H1 (cell line): Measurements from ENCODE around the gene STAT3. TPM values are rescaled to one million over a fixed set of nuclear protein-coding genes. Genes with fewer than 3 reads are reported as not detected.

Experiments used
- CTCF ChIA-PET: fragments of 300-600 bp; sonication (Branson Sonifier 250); formaldehyde crosslinking; loops from one replicate; lab custom pipeline; 2021; ENCODE audit not compliant: partially characterized antibody; lab: Charles Lee
- POLR2A ChIA-PET: fragments of 300-600 bp; sonication (Branson Sonifier 250); formaldehyde crosslinking; loops from one replicate; lab custom pipeline; 2021; ENCODE audit warnings: inconsistent platforms; ENCODE audit not compliant: partially characterized antibody; lab: Charles Lee
- DNase-seq, 2 experiments: peaks; one replicate each; pipeline versions ENCODE4 v3.0.0 to v3.0.0-alpha.2; 2010 to 2022; ENCODE audit warnings: low spot score in 2 of 2, low read depth in 1 of 2, mixed read lengths in 1 of 2
- FAIRE-seq: peaks from 2 replicates; lab custom pipeline; 2011; peaks lifted over from hg19 to GRCh38; lab: Jason Lieb, UNC
- H2AFZ ChIP-seq: 2 replicates; pipeline ENCODE4 v1.8.1; 2012; ENCODE audit warnings: low read length, inconsistent platforms
- H2AK5ac ChIP-seq: 2 replicates; pipeline ENCODE4 v1.6.1; 2013; ENCODE audit warnings: low read depth, low read length
- H2BK120ac ChIP-seq: replicated peaks from 2 replicates; pipeline ENCODE3; 2013; ENCODE audit warnings: low read depth, low read length, inconsistent platforms
- H2BK12ac ChIP-seq: 2 replicates; pipeline ENCODE4 v1.6.1; 2013; ENCODE audit warnings: low read depth, low read length
- H2BK15ac ChIP-seq: 2 replicates; pipeline ENCODE4 v1.6.1; 2013; ENCODE audit warnings: low read length
- H2BK20ac ChIP-seq: 2 replicates; pipeline ENCODE4 v1.6.1; 2013; ENCODE audit warnings: low read length
- H2BK5ac ChIP-seq: 2 replicates; pipeline ENCODE4 v1.6.1; 2013; ENCODE audit warnings: low read depth, low read length
- H3K14ac ChIP-seq: 2 replicates; pipeline ENCODE4 v1.6.1; 2013; ENCODE audit warnings: inconsistent platforms; ENCODE audit not compliant: insufficient read length
- H3K18ac ChIP-seq: 2 replicates; pipeline ENCODE4 v1.6.1; 2013; ENCODE audit warnings: low read length; ENCODE audit errors: extremely low read depth
- H3K23ac ChIP-seq: 2 replicates; pipeline ENCODE4 v1.6.1; 2013; ENCODE audit warnings: inconsistent platforms; ENCODE audit not compliant: insufficient read length
- H3K23me2 ChIP-seq: 2 replicates; pipeline ENCODE4 v1.6.1; 2013; ENCODE audit warnings: low read depth, low read length
- H3K27ac ChIP-seq: 2 replicates; pipeline ENCODE4 v1.6.1; 2011; ENCODE audit warnings: low read depth, low read length, inconsistent platforms
- H3K27me3 ChIP-seq, 4 experiments: replicated peaks in 1 of 4; 1 replicate in 1 of 4; 2 replicates in 3 of 4; pipeline versions ENCODE4 v1.6.1 to v1.8.1; 2011 to 2013; ENCODE audit warnings: low read length in 3 of 4, mild to moderate bottlenecking in 3 of 4, inconsistent platforms in 2 of 4, mixed read lengths in 2 of 4, moderate library complexity in 1 of 4; ENCODE audit not compliant: control insufficient read depth in 3 of 4, insufficient read depth in 3 of 4; ENCODE audit errors: extremely low read depth in 1 of 4
- H3K36me3 ChIP-seq, 4 experiments: 2 replicates each; pipeline versions ENCODE4 v1.6.1 to v1.8.1; 2011 to 2013; ENCODE audit warnings: mild to moderate bottlenecking in 4 of 4, low read length in 3 of 4, moderate library complexity in 2 of 4, control low read depth in 1 of 4, inconsistent platforms in 1 of 4; ENCODE audit not compliant: insufficient read depth in 4 of 4, control insufficient read depth in 2 of 4
- H3K4ac ChIP-seq: replicated peaks from 2 replicates; pipeline ENCODE3; 2013; ENCODE audit warnings: low read length, low read depth, mixed read lengths, inconsistent platforms; ENCODE audit not compliant: insufficient read length
- H3K4me1 ChIP-seq, 4 experiments: replicated peaks in 1 of 4; 1 replicate in 1 of 4; 2 replicates in 3 of 4; pipeline versions ENCODE4 v1.6.1 to v1.8.1; 2011 to 2013; ENCODE audit warnings: low read length in 3 of 4, inconsistent platforms in 2 of 4, mixed read lengths in 1 of 4; ENCODE audit not compliant: insufficient read depth in 4 of 4, control insufficient read depth in 3 of 4
- H3K4me2 ChIP-seq, 2 experiments: 2 replicates each; pipeline versions ENCODE4 v1.6.1 to v1.8.1; 2011 to 2013; ENCODE audit warnings: low read depth in 2 of 2, low read length in 2 of 2, control low read depth in 1 of 2, inconsistent platforms in 1 of 2, mild to moderate bottlenecking in 1 of 2; ENCODE audit not compliant: insufficient read depth in 1 of 2
- H3K4me3 ChIP-seq, 4 experiments: fragments of 200-600, 300-600 bp in 1 of 4; sonication (generic), shearing (Covaris generic), sonication (Bioruptor Twin) in 1 of 4; 2 replicates each; pipeline versions ENCODE4 v1.5.1 to v1.8.1; 2011 to 2016; ENCODE audit warnings: low read length in 4 of 4, low read depth in 3 of 4, control low read depth in 2 of 4, inconsistent platforms in 2 of 4, mild to moderate bottlenecking in 2 of 4, mixed read lengths in 1 of 4, moderate library complexity in 1 of 4; ENCODE audit not compliant: insufficient read depth in 2 of 4; ENCODE audit errors: extremely low read depth in 1 of 4
- H3K56ac ChIP-seq: replicated peaks from 2 replicates; pipeline ENCODE3; 2013; ENCODE audit warnings: low read depth, mild to moderate bottlenecking, mixed read lengths, low read length, inconsistent platforms; ENCODE audit not compliant: insufficient read length
- H3K79me1 ChIP-seq: 2 replicates; pipeline ENCODE4 v1.6.1; 2013; ENCODE audit warnings: low read depth, low read length, control low read depth
- H3K79me2 ChIP-seq, 2 experiments: 2 replicates each; pipeline versions ENCODE4 v1.6.1 to v1.8.1; 2012 to 2013; ENCODE audit warnings: low read length in 2 of 2, mild to moderate bottlenecking in 2 of 2, inconsistent platforms in 1 of 2; ENCODE audit not compliant: insufficient read depth in 2 of 2, control insufficient read depth in 1 of 2
- H3K9ac ChIP-seq, 4 experiments: replicated peaks in 1 of 4; 1 replicate in 1 of 4; 2 replicates in 3 of 4; pipeline versions ENCODE4 v1.6.1 to v1.8.1; 2011 to 2013; ENCODE audit warnings: low read depth in 3 of 4, low read length in 3 of 4, control low read depth in 2 of 4, mild to moderate bottlenecking in 2 of 4, moderate library complexity in 2 of 4, inconsistent platforms in 1 of 4; ENCODE audit errors: extremely low read depth in 1 of 4
- H3K9me3 ChIP-seq, 2 experiments: 2 replicates each; pipeline versions ENCODE4 v1.6.1 to v1.8.1; 2012 to 2013; ENCODE audit warnings: mild to moderate bottlenecking in 2 of 2, moderate library complexity in 2 of 2, control low read depth in 1 of 2, inconsistent platforms in 1 of 2, low read depth in 1 of 2, low read length in 1 of 2, mixed read lengths in 1 of 2; ENCODE audit not compliant: insufficient read depth in 2 of 2
- H4K20me1 ChIP-seq, 2 experiments: replicated peaks in 1 of 2; 2 replicates each; pipeline versions ENCODE3 to v1.8.1; 2011 to 2013; ENCODE audit warnings: inconsistent platforms in 2 of 2, low read length in 2 of 2, mild to moderate bottlenecking in 1 of 2; ENCODE audit not compliant: insufficient read depth in 2 of 2, control insufficient read depth in 1 of 2
- H4K5ac ChIP-seq: 2 replicates; pipeline ENCODE4 v1.6.1; 2013; ENCODE audit warnings: low read length, low read depth, mixed read lengths, inconsistent platforms; ENCODE audit not compliant: insufficient read length
- H4K8ac ChIP-seq: 2 replicates; pipeline ENCODE4 v1.8.0; 2013; ENCODE audit warnings: mild to moderate bottlenecking, moderate library complexity, low read length, inconsistent platforms; ENCODE audit not compliant: insufficient read depth; ENCODE audit errors: extremely low read depth
- H4K91ac ChIP-seq: replicated peaks from 2 replicates; pipeline ENCODE3; 2013; ENCODE audit warnings: low read length, mixed read lengths, inconsistent platforms; ENCODE audit not compliant: insufficient read length
- BRCA1 ChIP-seq: IDR thresholded peaks from 2 replicates; pipeline ENCODE4 v1.6.1; 2012; ENCODE audit warnings: low read depth, low read length, improper control_type of control experiment
- CTBP2 ChIP-seq: IDR thresholded peaks from 2 replicates; pipeline ENCODE4 v1.7.0; 2011; ENCODE audit warnings: borderline replicate concordance, mild to moderate bottlenecking, moderate library complexity, mixed read lengths, low read length; ENCODE audit not compliant: insufficient read depth, insufficient read length
- FOSL1 ChIP-seq: IDR thresholded peaks from 2 replicates; pipeline ENCODE4 v1.6.1; 2011; ENCODE audit warnings: mild to moderate bottlenecking, low read depth, low read length, moderate library complexity; ENCODE audit not compliant: insufficient read depth
- GABPA ChIP-seq: IDR thresholded peaks from 2 replicates; pipeline ENCODE4 v1.6.1; 2011; ENCODE audit warnings: mild to moderate bottlenecking, low read length, moderate library complexity, borderline replicate concordance; ENCODE audit not compliant: insufficient read depth
- JUN ChIP-seq: IDR thresholded peaks from 2 replicates; pipeline ENCODE4 v1.6.1; 2011; ENCODE audit warnings: low read depth, mild to moderate bottlenecking, improper control_type of control experiment, low read length
- JUND ChIP-seq: IDR thresholded peaks from 2 replicates; pipeline ENCODE4 v1.6.1; 2011; ENCODE audit warnings: mild to moderate bottlenecking, improper control_type of control experiment, low read length
- MAX ChIP-seq: IDR thresholded peaks from 2 replicates; pipeline ENCODE4 v1.6.1; 2012; ENCODE audit warnings: inconsistent platforms
- RXRA ChIP-seq: IDR thresholded peaks from 2 replicates; pipeline ENCODE4 v1.6.1; 2011; ENCODE audit warnings: low read depth, mild to moderate bottlenecking, low read length, moderate library complexity; ENCODE audit not compliant: insufficient read depth
- SIRT6 ChIP-seq: IDR thresholded peaks from one replicate; pipeline ENCODE4 v1.7.1; 2012; ENCODE audit warnings: low read length, inconsistent platforms
- SP1 ChIP-seq: IDR thresholded peaks from 2 replicates; pipeline ENCODE4 v1.6.1; 2011; ENCODE audit warnings: low read depth, low read length
- SRF ChIP-seq: IDR thresholded peaks from 2 replicates; pipeline ENCODE4 v1.6.1; 2011; ENCODE audit warnings: mild to moderate bottlenecking, low read depth, low read length, moderate library complexity
- TAF7 ChIP-seq: optimal IDR thresholded peaks from 2 replicates; pipeline ENCODE3; 2011; ENCODE audit warnings: low read depth, mild to moderate bottlenecking, inconsistent platforms, low read length, moderate library complexity, borderline replicate concordance
- WGBS, 2 experiments: shearing (Covaris generic) in 1 of 2; methylation state at CpG; one replicate each; pipeline versions ENCODE4 v1.1.6 to v1.1.7; 2013 to 2015; ENCODE audit warnings: low lambda C conversion rate in 2 of 2, mixed read lengths in 2 of 2, inconsistent platforms in 1 of 2, low coverage in 1 of 2, missing lambda C conversion rate in 1 of 2; ENCODE audit not compliant: insufficient replicate concordance in 2 of 2, insufficient coverage in 1 of 2, insufficient read length in 1 of 2; ENCODE audit errors: extremely low coverage in 1 of 2, missing lambda C conversion rate in 1 of 2; 5-methylcytosine and 5-hydroxymethylcytosine counted together
- polyA plus RNA-seq, 7 experiments: library from polyadenylated mRNA; depleted of rRNA in 3 of 7; stranded (reverse) in 5 of 7; unstranded in 2 of 7; fragments of >200 nt in 5 of 7; fragments of 200-250 nt in 2 of 7; gene quantifications; 1 replicate in 5 of 7; 2 replicates in 1 of 7; 4 replicates in 1 of 7; pipeline versions ENCODE4 v1.2.1 to v1.2.3, GENCODE V29; 2011 to 2013; ENCODE audit warnings: missing spikeins in 2 of 7, mixed read lengths in 2 of 7
- total RNA-seq: library from RNA; stranded (reverse); fragmentation: NEBNext Ultra II Directional; extraction: Animal tissue kit (Norgen Biotek cat#: 25700); gene quantifications from 2 replicates; pipeline ENCODE4 v1.2.1, GENCODE V29; 2021

Gene STAT3
- total and polyA plus RNA-seq, 2 of the 8 experiments (the other 6 are each of a cell fraction or from before 2014, with no cell fraction given): 38.4 to 94.1 TPM

DNA sequence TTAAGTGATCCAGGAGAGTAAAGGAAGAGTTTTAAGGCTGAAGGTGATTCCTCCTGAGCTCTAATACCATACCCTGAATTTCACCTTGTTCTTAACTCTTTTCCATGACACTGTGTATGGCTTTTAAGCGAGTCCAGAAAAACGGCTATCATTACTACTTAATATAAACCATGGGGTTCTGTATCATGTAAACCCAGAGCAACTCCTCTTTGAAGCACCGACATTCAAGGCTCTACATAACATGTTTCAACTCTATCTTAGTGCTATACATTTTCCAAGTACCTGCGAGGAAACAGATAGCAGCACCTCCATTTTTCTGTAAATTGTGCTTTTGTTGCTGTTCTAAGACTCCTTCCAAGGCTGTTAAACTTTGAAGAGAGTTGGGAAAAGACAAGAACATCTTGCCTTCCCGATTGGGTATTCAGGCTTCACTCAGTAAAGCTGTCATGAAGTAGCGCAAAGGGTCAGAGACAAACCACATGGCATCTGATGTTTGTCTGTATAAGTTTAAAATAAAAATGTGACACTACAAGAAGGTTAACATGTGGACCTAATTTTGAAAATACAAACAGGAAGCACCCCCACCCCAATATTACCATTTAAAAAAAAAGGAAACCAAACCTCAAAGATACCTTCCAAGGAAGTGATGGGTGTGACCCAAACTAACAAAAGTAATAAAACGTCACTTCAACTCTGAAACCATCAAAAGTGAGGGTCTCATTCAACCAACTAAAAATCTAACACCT, 115.9 kb downstream of the STAT3 start:
- H2AFZ ChIP-seq: no peak overlapping the region
- ChIA-PET CTCF (interaction anchor here (3.1 kb wide), 1 partner anchor 50 kb away, joined by 15 read pairs; no protein-coding TSS in a partner anchor), POLR2A (no interaction called here)
- no peak for FAIRE-seq
- WGBS, 2 experiments: 69% methylated on average over 7 of the region's 7 CpGs; no CpG with 5 or more reads in 1 of the 2 experiments
- no peak overlapping the region for H2BK20ac ChIP-seq
- 0 out of 7 replicates have a peak, but pooled peaks cover 0 to 2% (median 1%) of the 10 kb centered on the region in 4 experiments for H3K27me3 ChIP-seq
- H3K56ac ChIP-seq: no peak overlapping the region
- H3K4me2 ChIP-seq: 0 out of 4 replicates have a peak overlapping the region, but pooled peaks have one; percentile 3 to 4
- H3K9me3 ChIP-seq: no peaks in the 10 kb centered on the region
- no peak overlapping the region for H2BK5ac ChIP-seq
- H2BK120ac ChIP-seq: no peak overlapping the region
- no peak overlapping the region for H3K27ac ChIP-seq
- H3K79me1 ChIP-seq: peaks cover 8% of the 10 kb centered on the region; the same call in 1 of the 2 replicates
- H4K20me1 ChIP-seq: peaks cover 0 to 2% of the 10 kb centered on the region in 2 experiments
- H3K4me3 ChIP-seq: peak overlapping the region in 1 of 4 experiments; percentile 14; a peak in 1 of 8 replicates
- peaks cover 6 to 67% of the 10 kb centered on the region in 2 experiments; a peak in 3 of 4 replicates for H3K79me2 ChIP-seq
- H3K36me3 ChIP-seq: no peaks in the 10 kb centered on the region
- no peak overlapping the region for H2AK5ac ChIP-seq
- H4K91ac ChIP-seq: no peak overlapping the region
- H4K8ac ChIP-seq: no peak overlapping the region
- DNase-seq: no peak
- no peak overlapping the region for H3K4ac ChIP-seq
- no peak overlapping the region for H2BK15ac ChIP-seq
- H3K23ac ChIP-seq: no peak overlapping the region
- no peak overlapping the region for H4K5ac ChIP-seq
- H3K23me2 ChIP-seq: peaks cover 8% of the 10 kb centered on the region; the same call in 1 of the 2 replicates
- H3K18ac ChIP-seq: no peak overlapping the region
- no peak overlapping the region for H3K9ac ChIP-seq
- peaks cover 9 to 18% (median 13%) of the 10 kb centered on the region in 4 experiments; a peak in 6 of 7 replicates for H3K4me1 ChIP-seq
- no peak overlapping the region for H3K14ac ChIP-seq
- no peak overlapping the region for H2BK12ac ChIP-seq
- no peak for TF ChIP-seq CTBP2
- TF ChIP-seq TAF7: no peak
- TF ChIP-seq BRCA1: no peak
- TF ChIP-seq GABPA: no peak
- TF ChIP-seq FOSL1: no peak
- TF ChIP-seq SRF: no peak
- TF ChIP-seq MAX: no peak
- no peak for TF ChIP-seq RXRA
- TF ChIP-seq SIRT6: no peak
- TF ChIP-seq SP1: no peak
- TF ChIP-seq JUN: no peak
- TF ChIP-seq JUND: no peak
